Measurements from ENCODE around the gene ARHGAP40. TPM values are rescaled to one million over a fixed set of nuclear protein-coding genes. Genes with fewer than 3 reads are reported as not detected.

ARHGAP40 gene
- total RNA-seq, 4 donors from 2014 or later = not detected

- no peak for ATAC-seq
- Histone ChIP-seq H3K27me3 (peaks cover 81% of the 10 kb centered on the region), H3K36me3 (no peaks in the 10 kb centered on the region), H3K9me3 (no peaks in the 10 kb centered on the region), H3K4me3 (no peak overlapping the region), H3K27ac (no peak overlapping the region), H3K4me1 (no peaks in the 10 kb centered on the region)
- no peak for TF ChIP-seq EP300 (IDR thresholded peaks at IDR 0.05)
- TF ChIP-seq POLR2A (IDR thresholded peaks at IDR 0.05) = no peak
- TF ChIP-seq POLR2AphosphoS5 (IDR thresholded peaks at IDR 0.05) = no peak
- TF ChIP-seq CTCF (IDR thresholded peaks at IDR 0.05) = no peak
- 20 to 24% methylated on average over 8 to 12 of the region's 12 CpGs for WGBS, 2 donors (ENCODE audit: low coverage in 1 of 2)
Observed at GRCh38 chr20:38607351-38607750, 5.7 kb downstream of the ARHGAP40 start.

- H3K27me3 ChIP-seq = peaks cover 80% of the 10 kb centered on the region
Observed at GRCh38 chr20:38608188-38608587, 6.6 kb downstream of the ARHGAP40 start.

GRCh38 chr20:38609815-38610214 lies 8.2 kb downstream of the ARHGAP40 start:
- WGBS, 2 donors (ENCODE audit: low coverage in 1 of 2) = 33 to 86% methylated on average over 1 to 2 of the region's 4 CpGs
- H3K36me3 ChIP-seq = no peaks in the 10 kb centered on the region
- no peak overlapping the region for H3K4me3 ChIP-seq
- H3K4me1 ChIP-seq = no peaks in the 10 kb centered on the region
- H3K27me3 ChIP-seq = peaks cover 78% of the 10 kb centered on the region
- ATAC-seq = no peak
- TF ChIP-seq POLR2A (IDR thresholded peaks at IDR 0.05) = no peak
- TF ChIP-seq POLR2AphosphoS5 (IDR thresholded peaks at IDR 0.05) = no peak
- TF ChIP-seq EP300 (IDR thresholded peaks at IDR 0.05) = no peak
- no peak for TF ChIP-seq CTCF (IDR thresholded peaks at IDR 0.05)
- H3K27ac ChIP-seq = no peak overlapping the region
- no peaks in the 10 kb centered on the region for H3K9me3 ChIP-seq

More at GRCh38 chr20:38608188-38608587, 6.6 kb downstream of the ARHGAP40 start:
- no peaks in the 10 kb centered on the region for H3K4me1 ChIP-seq
- H3K36me3 ChIP-seq = no peaks in the 10 kb centered on the region
- 72% methylated on average over 4 of the region's 4 CpGs; no CpG with 5 or more reads in 1 of the 2 donors for WGBS, 2 donors (ENCODE audit: low coverage in 1 of 2)
- TF ChIP-seq EP300 (IDR thresholded peaks at IDR 0.05) (no peak), CTCF (IDR thresholded peaks at IDR 0.05) (no peak), POLR2A (IDR thresholded peaks at IDR 0.05) (no peak), POLR2AphosphoS5 (IDR thresholded peaks at IDR 0.05) (no peak)
- H3K9me3 ChIP-seq = no peaks in the 10 kb centered on the region
- H3K4me3 ChIP-seq = no peak overlapping the region
- ATAC-seq = no peak
- no peak overlapping the region for H3K27ac ChIP-seq

- no peak for ATAC-seq
- H3K4me3 ChIP-seq = no peak overlapping the region
- peaks cover 85% of the 10 kb centered on the region for H3K27me3 ChIP-seq
- 48 to 77% methylated on average over 5 of the region's 5 CpGs for WGBS, 2 donors (ENCODE audit: low coverage in 1 of 2)
- no peaks in the 10 kb centered on the region for H3K9me3 ChIP-seq
- no peaks in the 10 kb centered on the region for H3K4me1 ChIP-seq
- no peaks in the 10 kb centered on the region for H3K36me3 ChIP-seq
- H3K27ac ChIP-seq = no peak overlapping the region
- no peak for TF ChIP-seq POLR2A (IDR thresholded peaks at IDR 0.05)
Observed at GRCh38 chr20:38610521-38610920, 8.9 kb downstream of the ARHGAP40 start.

GRCh38 chr20:38612751-38613515 lies 11.3 kb downstream of the ARHGAP40 start:
- H3K4me1 ChIP-seq = no peaks in the 10 kb centered on the region
- H3K9me3 ChIP-seq = no peaks in the 10 kb centered on the region
- peaks cover 86% of the 10 kb centered on the region for H3K27me3 ChIP-seq
- H3K27ac ChIP-seq = no peak overlapping the region
- no peaks in the 10 kb centered on the region for H3K36me3 ChIP-seq
- H3K4me3 ChIP-seq = no peak overlapping the region
- no peak for ATAC-seq
- TF ChIP-seq POLR2AphosphoS5 (IDR thresholded peaks at IDR 0.05) (no peak), POLR2A (IDR thresholded peaks at IDR 0.05) (no peak), CTCF (IDR thresholded peaks at IDR 0.05) (no peak), EP300 (IDR thresholded peaks at IDR 0.05) (no peak)
- 29 to 45% methylated on average over 2 to 5 of the region's 5 CpGs for WGBS, 2 donors (ENCODE audit: low coverage in 1 of 2)
